CD4-positive, alpha-beta T cell treated with Interleukin-17A for 1 hour (primary cell): ENCODE measurements around the gene PELI3.
"Not testable (repeated sequence)": the region's sequence is repeated elsewhere in the genome, so short reads cannot be mapped to it uniquely, and the experiment has no call there.

Source experiments
- DNase-seq: peaks from one replicate; pipeline ENCODE4 v3.0.0-alpha.2; 2020

PELI3 gene

GRCh38 chr11:66447012-66447411 lies 19.7 kb upstream of the PELI3 start:
- no peak for DNase-seq

DNA sequence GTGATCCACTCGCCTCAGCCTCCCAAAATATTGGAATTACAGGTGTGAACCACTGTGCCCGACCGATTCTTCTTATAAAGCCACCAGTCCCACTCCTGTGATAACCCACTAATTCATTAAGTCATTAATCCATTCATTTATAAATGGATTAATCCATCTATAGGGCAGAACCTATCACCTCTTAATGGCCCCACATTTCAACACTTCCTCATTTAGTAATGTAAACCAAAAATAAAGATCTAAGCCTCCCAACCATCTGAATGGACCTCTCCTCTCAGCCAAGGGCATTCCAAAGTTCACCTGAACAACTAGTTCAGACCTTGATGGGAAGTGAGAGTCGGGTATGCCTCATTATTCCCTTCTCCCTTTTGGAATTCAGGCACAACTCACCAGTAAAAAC lies 18.2 kb upstream of the PELI3 start:
- no peak for DNase-seq

DNA sequence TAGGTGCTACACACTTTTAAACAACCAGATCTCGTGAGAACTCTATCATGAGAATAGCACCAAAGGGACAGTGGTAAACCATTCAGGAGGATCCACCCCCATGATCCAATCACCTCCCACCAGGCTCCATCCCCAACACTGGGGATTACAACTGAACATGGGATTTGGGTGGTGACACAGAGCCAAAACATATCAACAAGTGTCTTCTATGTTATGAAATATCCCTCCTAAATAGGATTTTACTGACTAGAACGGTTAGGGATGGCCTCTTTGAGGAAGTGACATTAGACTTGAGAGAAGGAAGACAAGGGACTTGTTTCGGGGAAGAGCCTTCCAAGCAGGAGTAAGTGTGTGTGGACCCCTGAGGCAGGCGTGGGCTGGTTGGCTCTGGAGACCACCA lies 16.1 kb upstream of the PELI3 start:
- no peak for DNase-seq

GRCh38 chr11:66451663-66452062 lies 15.0 kb upstream of the PELI3 start:
- DNase-seq, result no peak

GRCh38 chr11:66454247-66454646 lies 12.5 kb upstream of the PELI3 start:
- no peak for DNase-seq

DNA sequence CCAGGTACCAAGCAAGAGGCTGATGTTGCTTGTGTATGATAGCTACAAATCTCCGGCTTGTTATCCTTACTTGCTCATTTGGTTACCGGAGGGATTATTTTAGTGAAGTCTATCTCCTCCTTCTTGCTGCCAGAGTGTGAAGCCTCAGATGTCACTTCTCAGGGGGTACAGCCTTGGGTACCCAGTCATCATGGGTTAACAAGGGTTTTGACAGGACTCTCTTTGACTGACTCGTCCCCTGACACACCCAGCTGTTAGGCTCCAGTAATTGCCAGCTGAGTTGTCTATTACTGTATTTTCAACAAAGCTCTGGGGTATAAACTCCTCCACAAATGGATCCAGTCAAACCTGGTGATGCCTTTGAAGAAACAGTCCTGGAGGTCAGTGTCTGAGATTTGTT lies 11.9 kb upstream of the PELI3 start:
- no peak for DNase-seq

- DNase-seq, result no peak
Observed at GRCh38 chr11:66457826-66458225, 8.9 kb upstream of the PELI3 start.

- DNase-seq, result no peak
Observed at GRCh38 chr11:66459138-66459778, 7.4 kb upstream of the PELI3 start.

DNA sequence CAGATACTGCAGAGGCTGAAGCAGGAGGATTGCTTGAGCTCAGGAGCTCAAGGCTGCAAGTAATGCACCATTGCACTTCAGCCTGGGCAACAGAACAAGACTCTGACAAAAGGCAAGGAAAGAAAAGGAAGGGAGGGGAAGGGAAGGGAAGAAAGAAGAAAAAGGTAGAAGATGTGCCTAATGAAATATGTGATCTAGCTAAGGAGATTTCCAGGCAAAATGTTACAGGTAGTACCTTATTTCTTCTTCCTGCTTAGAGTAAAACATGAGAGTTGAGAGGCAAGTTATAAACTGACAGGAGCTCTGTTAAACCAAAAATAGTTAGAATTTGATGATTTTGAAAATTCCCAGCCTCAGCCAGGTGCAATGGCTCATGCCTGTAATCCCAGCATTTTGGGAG lies 4.7 kb upstream of the PELI3 start:
- DNase-seq, result no peak

GRCh38 chr11:66462911-66463310 lies 3.8 kb upstream of the PELI3 start:
- no peak for DNase-seq

- not testable (repeated sequence) for DNase-seq
Observed at GRCh38 chr11:66464116-66464515, 2.6 kb upstream of the PELI3 start.

- no peak for DNase-seq
Observed at GRCh38 chr11:66464916-66465315, 1.8 kb upstream of the PELI3 start.

- DNase-seq, result no peak
Observed at GRCh38 chr11:66465373-66466224, 1.1 kb upstream of the PELI3 start.

GRCh38 chr11:66467034-66467659 lies 442 bp downstream of the PELI3 start:
- DNase-seq, result no peak

DNA sequence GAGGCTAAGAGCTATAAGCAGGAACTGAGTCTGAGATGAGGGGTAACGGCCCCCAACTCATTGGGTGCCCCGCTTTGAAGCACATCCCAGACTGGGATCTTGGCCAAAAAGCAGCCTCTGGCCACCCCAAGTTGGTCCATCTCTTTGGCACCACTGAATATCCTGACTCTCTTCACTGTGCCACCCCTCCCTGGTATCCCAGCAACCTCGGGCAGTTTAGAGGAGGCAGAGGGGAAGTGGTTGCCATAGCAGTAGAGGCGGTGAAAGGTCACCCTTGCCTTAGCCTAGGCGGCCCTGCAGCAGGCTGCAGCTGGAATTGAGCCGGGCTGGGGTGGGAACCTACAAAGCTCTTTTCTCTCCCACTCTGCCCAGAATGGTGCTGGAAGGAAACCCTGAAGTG lies 1.1 kb downstream of the PELI3 start:
- peak; percentile 44 for DNase-seq

DNA sequence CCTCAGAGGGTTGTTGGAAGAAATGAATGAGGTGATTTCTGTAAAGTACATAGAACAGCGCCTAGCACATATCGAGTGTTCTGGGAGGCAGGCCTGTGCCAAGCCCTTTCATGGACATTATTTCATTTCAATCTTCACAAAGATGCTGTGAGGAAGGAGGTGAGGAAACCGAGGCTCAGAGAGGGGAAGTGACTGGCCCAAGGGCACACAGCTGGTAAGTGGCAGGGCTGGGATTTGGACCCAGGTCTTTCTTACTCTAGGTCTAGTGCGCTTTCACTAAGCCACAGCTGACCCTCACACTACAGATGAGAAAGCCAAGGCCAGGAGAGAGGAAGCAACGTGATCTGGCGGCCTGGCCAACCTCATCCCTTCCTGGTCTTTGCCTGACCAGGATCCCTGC lies 2.0 kb downstream of the PELI3 start:
- no peak for DNase-seq

- DNase-seq, result no peak
Observed at GRCh38 chr11:66469441-66469840, 2.7 kb downstream of the PELI3 start.

GRCh38 chr11:66470015-66470414 lies 3.3 kb downstream of the PELI3 start:
- DNase-seq, result no peak

DNA sequence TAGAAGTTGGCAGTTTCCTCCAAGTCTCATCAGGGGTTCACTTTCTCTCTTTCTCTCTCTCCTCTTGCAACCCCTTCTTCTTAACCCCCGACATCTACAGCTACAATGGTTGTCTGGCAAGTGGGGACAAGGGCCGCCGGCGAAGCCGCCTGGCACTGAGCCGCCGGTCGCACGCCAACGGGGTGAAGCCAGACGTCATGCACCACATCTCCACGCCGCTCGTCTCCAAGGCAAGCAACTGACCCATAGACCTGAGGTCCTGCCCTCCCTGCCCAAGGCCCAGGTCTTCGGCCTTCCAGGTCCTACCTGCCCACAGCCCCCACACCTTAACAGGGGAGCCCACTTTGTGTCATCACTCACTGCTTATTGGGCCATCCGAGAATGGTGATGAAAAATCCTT lies 4.4 kb downstream of the PELI3 start:
- DNase-seq, result no peak

DNA sequence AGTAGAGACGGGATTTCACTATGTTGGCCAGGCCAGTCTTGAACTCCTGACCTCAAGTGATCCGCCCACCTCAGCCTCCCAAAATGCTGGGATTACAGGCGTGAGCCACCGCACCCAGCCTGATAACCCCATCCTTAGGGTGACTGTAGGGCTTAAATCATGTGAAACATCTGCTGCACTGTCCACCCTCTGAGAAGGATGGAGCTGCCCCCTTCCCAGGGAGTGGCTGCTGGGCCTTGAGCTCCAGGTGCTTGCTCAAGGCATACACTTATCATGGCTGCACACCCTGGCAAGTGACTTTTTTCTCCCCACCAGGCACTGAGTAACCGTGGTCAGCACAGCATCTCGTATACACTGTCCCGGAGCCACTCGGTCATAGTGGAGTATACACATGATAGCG lies 5.3 kb downstream of the PELI3 start:
- no peak for DNase-seq

- no peak for DNase-seq
Observed at GRCh38 chr11:66473167-66473566, 6.5 kb downstream of the PELI3 start.

DNA sequence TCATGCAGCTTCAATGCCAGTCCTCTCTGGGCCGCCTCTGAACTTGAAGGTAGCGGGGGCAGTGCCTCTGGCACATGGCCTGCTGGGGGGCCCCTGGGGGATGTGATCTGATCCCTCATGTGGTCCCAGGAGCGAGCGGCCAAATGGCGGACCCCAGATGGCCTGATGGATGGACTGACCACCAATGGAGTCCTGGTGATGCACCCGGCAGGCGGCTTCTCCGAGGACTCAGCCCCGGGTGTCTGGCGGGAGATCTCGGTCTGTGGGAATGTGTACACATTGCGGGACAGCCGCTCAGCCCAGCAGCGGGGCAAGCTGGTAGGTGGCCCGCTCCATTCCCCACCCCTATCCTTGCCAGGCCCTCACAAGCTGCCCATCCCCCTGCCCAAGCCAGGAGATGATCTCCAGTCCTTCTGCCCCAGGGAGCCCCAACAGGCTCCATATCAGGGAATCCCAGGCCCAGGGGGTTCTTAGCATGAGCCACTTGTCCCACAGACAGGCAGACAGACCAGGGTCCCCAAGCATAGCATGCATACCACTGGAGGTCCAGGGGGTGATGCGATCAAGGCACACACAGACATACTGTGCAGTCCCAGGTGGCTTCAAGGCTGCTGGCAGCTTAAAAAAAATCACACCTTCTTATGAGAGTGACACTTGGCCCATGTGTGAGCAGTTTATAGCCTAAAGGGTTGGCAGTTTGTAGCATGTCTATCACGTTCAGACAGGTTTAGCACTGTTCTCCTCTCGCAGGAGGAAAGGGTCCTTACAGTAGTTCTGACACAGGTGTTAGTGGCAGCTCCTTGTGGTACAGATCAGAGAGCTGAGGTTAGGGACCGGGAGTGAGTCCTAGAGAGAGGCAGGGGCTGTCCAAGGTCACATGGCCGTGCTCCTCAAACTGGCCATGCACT lies 7.2 kb downstream of the PELI3 start:
- DNase-seq, result no peak
